HEK293 (cell line): Measurements from ENCODE around the gene DCD.

Source experiments
- CTCF ChIA-PET: fragments of 350-600 bp; formaldehyde crosslinking; extraction: SDS; loops from one replicate; lab custom pipeline; 2021; ENCODE audit warnings: antibody characterized with exemption; lab: Yijun Ruan, JAX
- POLR2A ChIA-PET: fragments of 300-600 bp; formaldehyde crosslinking; extraction: SDS; loops from one replicate; lab custom pipeline; 2020; ENCODE audit warnings: antibody characterized with exemption, inconsistent platforms; lab: Yijun Ruan, JAX
- H3K27ac ChIP-seq: fragments of 200-500 bp; sonication (Bioruptor generic); 2 replicates; pipeline ENCODE4 v1.5.1; 2014; ENCODE audit warnings: low read depth, low read length, control low read depth, inconsistent platforms; ENCODE audit errors: extremely low read depth
- H3K36me3 ChIP-seq, 2 experiments: fragments of 200-500 bp in 1 of 2; sonication (Bioruptor generic) in 1 of 2; 1 replicate in 1 of 2; 2 replicates in 1 of 2; pipeline ENCODE4 v1.5.1; 2014 to 2017; ENCODE audit warnings: inconsistent platforms in 2 of 2, low read length in 2 of 2; ENCODE audit not compliant: control insufficient read depth in 2 of 2, insufficient read depth in 1 of 2
- H3K4me1 ChIP-seq: fragments of 200-500 bp; sonication (Bioruptor generic); 2 replicates; pipeline ENCODE4 v1.5.1; 2014; ENCODE audit warnings: mild to moderate bottlenecking, low read length, inconsistent platforms; ENCODE audit not compliant: control insufficient read depth, insufficient read depth
- H3K4me3 ChIP-seq: 2 replicates; pipeline ENCODE4 v1.5.1; 2011; ENCODE audit warnings: low read depth, mild to moderate bottlenecking, control low read depth, low read length, moderate library complexity
- H3K9me3 ChIP-seq: fragments of 200-500 bp; sonication (Bioruptor generic); 2 replicates; pipeline ENCODE4 v1.5.1; 2014; ENCODE audit warnings: low read depth, low read length, inconsistent platforms; ENCODE audit not compliant: control insufficient read depth, insufficient read depth
- HOXC10 ChIP-seq: sonication (generic); formaldehyde crosslinking; IDR thresholded peaks from 2 replicates; pipeline ENCODE4 v1.8.1; 2023; ENCODE audit warnings: mild to moderate bottlenecking, missing genetic modification reagents
- KLF10 ChIP-seq: fragments of 450-650 bp; IDR thresholded peaks from 2 replicates; pipeline ENCODE4 v1.5.1; 2018; ENCODE audit warnings: missing biosample characterization, mild to moderate bottlenecking, missing genetic modification characterization
- SP2 ChIP-seq: fragments of 450-650 bp; formaldehyde crosslinking; IDR thresholded peaks from 2 replicates; pipeline ENCODE4 v1.5.1; 2016; ENCODE audit warnings: missing biosample characterization, missing genetic modification characterization
- YY2 ChIP-seq: fragments of 450-650 bp; formaldehyde crosslinking; IDR thresholded peaks from 2 replicates; pipeline ENCODE4 v1.5.1; 2016; ENCODE audit warnings: missing biosample characterization, missing genetic modification characterization
- ZBTB21 ChIP-seq: fragments of 450-650 bp; formaldehyde crosslinking; IDR thresholded peaks from 2 replicates; pipeline ENCODE4 v1.5.1; 2017; ENCODE audit warnings: missing biosample characterization, missing genetic modification characterization
- ZNF114 ChIP-seq: fragments of 450-650 bp; formaldehyde crosslinking; IDR thresholded peaks from 2 replicates; pipeline ENCODE4 v1.5.0; 2017; ENCODE audit warnings: missing biosample characterization, missing genetic modification characterization
- ZNF157 ChIP-seq: fragments of 450-650 bp; formaldehyde crosslinking; IDR thresholded peaks from 2 replicates; pipeline ENCODE4 v1.5.1; 2016; ENCODE audit warnings: missing biosample characterization, missing genetic modification characterization
- ZNF211 ChIP-seq: fragments of 450-650 bp; formaldehyde crosslinking; IDR thresholded peaks from 2 replicates; pipeline ENCODE4 v1.5.1; 2016; ENCODE audit warnings: low read depth, missing biosample characterization, missing genetic modification characterization
- ZNF221 ChIP-seq: fragments of 450-650 bp; formaldehyde crosslinking; IDR thresholded peaks from 2 replicates; pipeline ENCODE4 v1.5.1; 2017; ENCODE audit warnings: missing biosample characterization, missing genetic modification characterization, borderline replicate concordance
- ZNF335 ChIP-seq: fragments of 450-650 bp; formaldehyde crosslinking; conservative IDR thresholded peaks from 2 replicates; pipeline ENCODE4 v1.5.1; 2016; ENCODE audit warnings: missing biosample characterization, missing genetic modification characterization
- ZNF473 ChIP-seq: fragments of 450-650 bp; formaldehyde crosslinking; IDR thresholded peaks from 2 replicates; pipeline ENCODE4 v1.5.1; 2017; ENCODE audit warnings: missing biosample characterization, missing genetic modification characterization
- ZNF48 ChIP-seq: fragments of 450-650 bp; formaldehyde crosslinking; IDR thresholded peaks from 2 replicates; pipeline ENCODE4 v1.5.1; 2016; ENCODE audit warnings: missing biosample characterization, missing genetic modification characterization
- ZNF513 ChIP-seq: fragments of 450-650 bp; IDR thresholded peaks from 2 replicates; pipeline ENCODE4 v1.5.1; 2018; ENCODE audit warnings: missing biosample characterization, missing genetic modification characterization
- ZNF518A ChIP-seq: fragments of 450-650 bp; formaldehyde crosslinking; conservative IDR thresholded peaks from 2 replicates; pipeline ENCODE4 v1.5.1; 2016; ENCODE audit warnings: low read depth, missing biosample characterization, missing genetic modification characterization
- ZNF560 ChIP-seq: fragments of 450-650 bp; formaldehyde crosslinking; IDR thresholded peaks from 2 replicates; pipeline ENCODE4 v1.5.1; 2017; ENCODE audit warnings: missing biosample characterization, missing genetic modification characterization, borderline replicate concordance
- ZNF561 ChIP-seq: fragments of 450-650 bp; IDR thresholded peaks from 2 replicates; pipeline ENCODE4 v1.5.1; 2018; ENCODE audit warnings: missing biosample characterization, missing genetic modification characterization, borderline replicate concordance
- ZNF701 ChIP-seq: fragments of 450-650 bp; formaldehyde crosslinking; IDR thresholded peaks from 2 replicates; pipeline ENCODE4 v1.5.1; 2016; ENCODE audit warnings: missing biosample characterization, missing genetic modification characterization
- ZNF707 ChIP-seq: fragments of 450-650 bp; formaldehyde crosslinking; IDR thresholded peaks from 2 replicates; pipeline ENCODE4 v1.5.1; 2016; ENCODE audit warnings: missing biosample characterization, missing genetic modification characterization
- ZNF76 ChIP-seq: fragments of 450-650 bp; formaldehyde crosslinking; IDR thresholded peaks from 2 replicates; pipeline ENCODE4; 2016; ENCODE audit warnings: low read depth, missing biosample characterization, missing genetic modification characterization, borderline replicate concordance

The DCD gene

GRCh38 chr12:54608156-54608555 lies 40.0 kb downstream of the DCD start (continued):
- TF ChIP-seq ZNF518A (tag by site-specific recombination) (no peak), ZNF707 (tag by site-specific recombination) (no peak), ZNF76 (tag by site-specific recombination) (no peak), SP2 (tag by site-specific recombination) (no peak), ZNF561 (tag by site-specific recombination) (no peak), ZBTB21 (no peak), ZNF560 (no peak), ZNF114 (tag by site-specific recombination) (no peak), ZNF48 (tag by site-specific recombination) (no peak), ZNF701 (tag by site-specific recombination) (no peak), ZNF211 (tag by site-specific recombination) (no peak), ZNF221 (no peak), YY2 (tag by site-specific recombination) (no peak), KLF10 (tag by site-specific recombination) (no peak), ZNF335 (tag by site-specific recombination) (no peak)

GRCh38 chr12:54606556-54606955 lies 41.6 kb downstream of the DCD start:
- Histone ChIP-seq H3K27ac (no peak overlapping the region), H3K36me3 (no peaks in the 10 kb centered on the region), H3K9me3 (no peaks in the 10 kb centered on the region), H3K4me3 (no peak overlapping the region), H3K4me1 (no peaks in the 10 kb centered on the region)
- POLR2A ChIA-PET, result interaction anchor here (0.6 kb wide), 1 partner anchor 42 kb away, joined by 4 read pairs; no protein-coding TSS in a partner anchor
- CTCF ChIA-PET, result interaction anchor here (0.6 to 3.4 kb wide), 5 partner anchors 10 to 87 kb away, joined by 3 to 17 read pairs (median 5); no protein-coding TSS in a partner anchor
- TF ChIP-seq HOXC10 (CRISPR knock-in tag) (no peak), ZNF513 (tag by site-specific recombination) (no peak), ZNF473 (tag by site-specific recombination) (no peak), ZNF157 (no peak)
